HL-60 (cell line): Measurements from ENCODE around the gene CAPN13.

Experiments used
- DNase-seq, 2 experiments: peaks; one replicate each; pipeline ENCODE4 v3.0.0-alpha.2; 2010 to 2020; ENCODE audit warnings: low read depth in 1 of 2, low spot score in 1 of 2
- H3K27ac ChIP-seq: fragments of 250-450 bp; sonication (Bioruptor Pico); replicated peaks from 2 replicates; pipeline ENCODE4 v1.5.1; 2020; ENCODE audit warnings: mild to moderate bottlenecking, moderate library complexity
- H3K27me3 ChIP-seq: fragments of 250-450 bp; sonication (Bioruptor Pico); 2 replicates; pipeline ENCODE4 v1.5.1; 2021; ENCODE audit warnings: mild to moderate bottlenecking, moderate library complexity; ENCODE audit not compliant: insufficient read depth, poor library complexity, severe bottlenecking
- H3K4me3 ChIP-seq: replicated peaks from 2 replicates; pipeline ENCODE4 v1.5.1; 2011; ENCODE audit warnings: mild to moderate bottlenecking, control low read depth, low read length; ENCODE audit not compliant: insufficient read depth
- CTCF ChIP-seq: IDR thresholded peaks from one replicate; pipeline ENCODE4 v1.5.1; 2011; ENCODE audit warnings: low read length, control low read depth, inconsistent platforms; ENCODE audit not compliant: insufficient read depth
- GABPA ChIP-seq: IDR thresholded peaks from 2 replicates; pipeline ENCODE4 v1.6.1; 2012; ENCODE audit warnings: low read depth
- POLR2AphosphoS5 ChIP-seq: IDR thresholded peaks from 2 replicates; pipeline ENCODE4 v1.6.1; 2012; ENCODE audit warnings: low read depth
- REST ChIP-seq: IDR thresholded peaks from 2 replicates; pipeline ENCODE4 v1.6.1; 2012; ENCODE audit warnings: low read depth; ENCODE audit not compliant: insufficient replicate concordance
- SPI1 ChIP-seq: IDR thresholded peaks from 2 replicates; pipeline ENCODE4 v1.6.1; 2012; ENCODE audit warnings: low read depth, mild to moderate bottlenecking, borderline replicate concordance

CAPN13 gene

GRCh38 chr2:30775833-30776232 is 31.4 kb downstream of the CAPN13 start:
- no peaks in the 10 kb centered on the region for H3K27me3 ChIP-seq
- no peak overlapping the region for H3K4me3 ChIP-seq
- no peak for DNase-seq
- no peak overlapping the region for H3K27ac ChIP-seq
- no peak for TF ChIP-seq GABPA
- TF ChIP-seq CTCF = no peak
- TF ChIP-seq REST = no peak
- TF ChIP-seq SPI1 = no peak
- no peak for TF ChIP-seq POLR2AphosphoS5

GRCh38 chr2:30772021-30772705 is 35.1 kb downstream of the CAPN13 start:
- Histone ChIP-seq H3K4me3 (no peak overlapping the region), H3K27ac (no peak overlapping the region), H3K27me3 (peaks cover 3% of the 10 kb centered on the region)
- no peak for DNase-seq
- TF ChIP-seq REST = no peak
- TF ChIP-seq GABPA = no peak
- no peak for TF ChIP-seq POLR2AphosphoS5
- TF ChIP-seq SPI1 = no peak
- TF ChIP-seq CTCF = no peak

GRCh38 chr2:30770816-30771576 is 36.2 kb downstream of the CAPN13 start:
- Histone ChIP-seq H3K4me3 (no peak overlapping the region), H3K27me3 (peaks cover 3% of the 10 kb centered on the region), H3K27ac (no peak overlapping the region)
- no peak for TF ChIP-seq POLR2AphosphoS5
- no peak for TF ChIP-seq REST
- TF ChIP-seq CTCF = no peak
- no peak for TF ChIP-seq SPI1
- TF ChIP-seq GABPA = no peak
- no peak for DNase-seq
